NCI-H524 (cell line): ENCODE measurements around the gene LMF2.
"Not testable (repeated sequence)": the region's sequence is repeated elsewhere in the genome, so short reads cannot be mapped to it uniquely, and the experiment has no call there.

Source experiments
- DNase-seq, 2 experiments: peaks; one replicate each; lab custom pipeline; 2025; lab: John Stamatoyannopoulos, UW

The LMF2 gene

GRCh38 chr22:50523806-50524675 is 16.5 kb upstream of the LMF2 start:
- peak in 1 of 2 experiments; percentile 32 for DNase-seq

DNA sequence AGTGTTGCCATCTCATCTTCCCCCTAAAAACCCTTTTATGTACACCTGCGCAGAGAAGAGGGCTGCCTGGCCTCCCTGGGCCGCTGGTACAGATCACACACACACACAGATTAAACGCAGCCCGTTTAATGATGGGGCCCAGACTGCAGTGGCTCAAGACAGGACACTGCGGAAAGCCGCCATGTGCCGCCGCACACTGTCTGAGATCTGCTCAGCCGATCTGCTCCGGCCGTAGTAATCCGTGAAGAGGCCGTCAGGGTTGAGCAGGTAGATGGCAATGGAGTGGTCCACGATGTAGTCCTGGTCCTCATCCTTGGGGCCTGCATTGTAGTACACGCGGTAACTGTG is 15.9 kb upstream of the LMF2 start:
- no peak for DNase-seq

DNA sequence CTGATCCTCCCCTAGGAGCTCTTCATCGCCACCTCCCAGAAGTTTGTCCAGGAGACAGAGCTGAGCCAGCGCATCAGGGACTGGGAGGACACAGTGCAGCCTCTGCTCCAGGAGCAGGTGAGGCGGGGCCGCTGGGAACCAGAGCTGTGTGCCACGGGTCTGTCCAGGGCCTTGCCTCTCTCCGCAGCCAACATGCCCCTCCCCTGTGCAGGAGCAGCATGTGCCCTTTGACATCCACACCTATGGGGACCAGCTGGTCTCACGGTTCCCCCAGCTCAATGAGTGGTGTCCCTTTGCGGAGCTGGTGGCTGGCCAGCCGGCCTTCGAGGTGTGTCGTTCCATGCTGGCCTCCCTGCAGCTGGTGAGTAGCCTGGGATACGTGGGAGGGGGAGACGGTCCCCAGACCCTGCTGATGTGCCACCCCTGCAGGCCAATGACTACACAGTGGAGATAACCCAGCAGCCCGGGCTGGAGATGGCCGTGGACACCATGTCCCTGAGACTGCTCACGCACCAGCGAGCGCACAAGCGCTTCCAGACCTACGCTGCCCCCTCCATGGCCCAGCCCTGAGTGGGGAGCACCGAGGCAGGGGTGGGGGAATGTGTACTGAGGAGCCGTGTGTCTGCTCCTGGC is 15.4 kb upstream of the LMF2 start:
- no peak for DNase-seq

DNA sequence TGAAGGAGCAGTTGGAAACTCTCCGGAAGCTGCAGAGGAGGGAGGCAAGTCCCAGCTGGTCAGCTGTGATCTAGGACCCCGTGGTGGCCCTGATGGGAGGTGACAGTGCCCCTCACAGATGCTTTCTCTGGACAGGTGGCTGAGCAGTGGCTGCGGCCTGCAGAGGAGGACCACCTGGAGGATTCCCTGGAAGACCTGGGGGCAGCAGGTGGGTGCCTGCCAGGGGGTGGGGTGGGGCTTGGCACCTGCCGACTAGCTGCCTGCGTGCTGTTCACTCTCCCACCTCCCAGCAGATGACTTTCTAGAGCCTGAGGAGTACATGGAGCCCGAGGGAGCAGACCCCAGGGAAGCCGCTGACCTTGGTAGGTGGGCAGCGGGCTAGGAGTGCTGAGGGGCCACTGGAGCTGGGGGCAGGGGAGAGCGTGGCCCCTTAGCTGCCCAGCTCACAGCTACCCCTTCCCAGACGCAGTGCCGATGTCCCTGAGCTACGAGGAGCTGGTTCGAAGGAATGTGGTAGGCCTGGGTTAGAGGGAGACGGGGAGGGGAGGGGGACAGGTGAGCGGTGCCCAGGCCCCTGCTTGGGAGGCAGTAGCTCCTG is 14.8 kb upstream of the LMF2 start:
- DNase-seq: no peak

DNA sequence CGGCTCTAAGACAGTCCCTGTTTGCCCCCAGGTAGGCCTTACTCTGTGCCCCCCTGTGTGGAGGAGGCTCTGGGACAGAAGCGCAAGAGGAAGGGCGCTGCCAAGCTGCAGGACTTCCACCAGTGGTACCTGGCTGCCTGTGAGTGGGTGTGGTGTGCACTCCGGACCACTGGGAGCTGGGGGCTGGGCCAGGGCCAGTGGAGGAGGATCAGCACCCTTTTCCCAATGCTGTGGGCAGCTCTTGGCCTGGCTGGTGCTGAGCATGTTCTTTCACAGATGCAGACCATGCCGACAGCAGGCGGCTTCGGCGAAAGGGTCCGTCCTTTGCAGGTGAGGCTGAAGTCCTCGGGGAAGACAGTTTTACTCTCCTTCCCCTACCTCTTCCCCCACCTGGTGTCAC is 14.2 kb upstream of the LMF2 start:
- no peak for DNase-seq

- DNase-seq: no peak
Measured at GRCh38 chr22:50520826-50521453, 13.4 kb upstream of the LMF2 start.

GRCh38 chr22:50520184-50520583 is 12.7 kb upstream of the LMF2 start:
- not testable (repeated sequence) for DNase-seq

GRCh38 chr22:50519151-50519550 is 11.6 kb upstream of the LMF2 start:
- DNase-seq: no peak

- DNase-seq: no peak
Measured at GRCh38 chr22:50518606-50519005, 11.1 kb upstream of the LMF2 start.

- no peak for DNase-seq
Measured at GRCh38 chr22:50517495-50518260, 10.2 kb upstream of the LMF2 start.

GRCh38 chr22:50516891-50517290 is 9.4 kb upstream of the LMF2 start:
- DNase-seq: no peak

DNA sequence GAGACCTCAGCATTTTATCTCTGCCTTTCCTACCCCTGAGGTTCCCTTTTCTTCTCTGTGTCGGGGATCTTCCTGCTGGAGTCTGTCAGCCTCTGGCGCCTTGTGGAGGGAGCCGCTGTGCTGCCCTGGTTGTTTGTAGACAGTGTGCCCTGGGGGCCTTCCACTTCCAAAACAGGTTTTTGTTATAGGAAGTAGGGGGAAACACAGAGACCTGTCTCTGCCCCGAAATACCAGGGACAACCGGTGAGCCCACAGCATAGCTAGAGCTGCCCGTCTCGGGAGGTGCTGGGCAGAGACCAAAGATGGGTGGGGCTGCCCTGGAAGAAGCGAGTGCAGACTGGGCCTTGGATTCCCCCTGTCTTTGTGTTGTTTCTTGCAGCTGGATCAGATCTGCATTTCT is 8.6 kb upstream of the LMF2 start:
- DNase-seq: no peak

DNA sequence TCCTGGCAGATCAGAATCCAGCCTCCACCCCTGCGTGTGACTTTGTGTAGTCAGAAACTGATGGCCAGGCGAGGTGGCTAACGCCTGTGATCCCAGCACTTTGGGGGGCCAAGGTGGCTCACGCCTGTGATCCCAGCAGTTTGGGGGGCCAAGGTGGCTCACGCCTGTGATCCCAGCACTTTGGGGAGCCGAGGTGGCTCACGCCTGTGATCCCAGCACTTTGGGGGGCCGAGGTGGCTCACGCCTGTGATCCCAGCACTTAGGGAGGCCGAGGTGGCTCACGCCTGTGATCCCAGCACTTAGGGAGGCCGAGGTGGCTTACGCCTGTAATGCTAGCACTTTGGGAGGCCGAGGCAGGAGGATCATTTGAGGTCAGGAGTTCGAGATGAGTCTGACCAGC is 5.7 kb upstream of the LMF2 start:
- DNase-seq: no peak

DNA sequence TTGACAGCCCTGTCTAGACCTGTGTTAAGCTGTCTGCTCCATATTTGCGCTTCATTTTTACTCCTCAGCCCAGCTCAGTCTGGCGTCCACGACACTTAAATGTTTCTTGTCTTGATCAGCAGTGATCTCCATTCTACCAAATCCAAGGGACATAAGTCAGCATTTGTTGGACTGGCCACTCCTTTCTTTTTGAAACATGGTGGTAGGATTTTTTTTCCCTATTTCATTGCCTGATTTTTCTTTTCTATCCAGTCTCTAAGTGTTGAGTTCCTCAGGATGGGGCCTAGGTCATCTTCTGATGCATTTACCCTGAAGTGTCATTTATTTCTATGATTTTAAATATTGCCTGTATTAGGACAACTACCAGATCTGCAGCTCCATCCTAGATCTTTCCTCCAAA is 1.4 kb upstream of the LMF2 start:
- DNase-seq: no peak

DNA sequence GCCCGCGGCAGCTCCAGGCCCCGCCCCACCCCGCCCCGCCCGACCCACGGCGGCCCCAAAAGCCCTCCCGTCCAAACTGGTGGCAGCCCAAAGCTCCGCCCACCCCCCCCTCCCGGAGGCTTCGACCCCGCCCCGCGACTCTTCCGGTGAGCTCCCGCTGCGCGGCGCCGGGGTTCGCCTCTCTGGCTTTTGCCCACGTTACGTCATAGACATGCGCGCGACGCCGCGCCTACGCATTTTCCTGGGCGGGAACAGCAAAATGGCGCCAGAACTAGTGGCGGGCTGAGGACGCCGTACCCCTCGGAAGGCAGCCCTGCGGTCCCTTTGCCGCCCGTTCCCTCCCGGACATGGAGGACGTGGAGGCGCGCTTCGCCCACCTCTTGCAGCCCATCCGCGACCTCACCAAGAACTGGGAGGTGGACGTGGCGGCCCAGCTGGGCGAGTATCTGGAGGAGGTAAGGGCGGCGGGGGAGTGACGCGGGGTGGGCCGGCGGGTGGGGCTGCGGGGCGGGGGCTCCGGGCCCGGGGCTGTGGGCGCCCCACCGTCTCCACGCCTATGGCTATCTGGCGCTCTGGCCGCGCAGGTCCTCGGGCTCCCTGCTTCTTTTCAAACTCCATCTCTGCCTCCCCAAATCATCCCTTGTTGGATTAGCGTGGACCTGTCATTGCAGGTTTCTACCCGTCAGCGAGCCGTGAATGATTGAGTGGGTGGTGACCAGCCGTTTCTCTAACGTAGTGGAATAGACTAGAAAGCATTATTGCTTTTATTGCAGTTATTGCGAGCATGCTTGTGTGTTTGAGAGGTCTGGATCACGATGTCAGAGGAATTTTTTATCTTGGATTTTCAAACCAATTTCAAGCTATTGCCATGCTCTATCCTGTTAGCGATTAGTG is 736 bp upstream of the LMF2 start, which contains the start of gene NCAPH2:
Gene NCAPH2, plus strand, starts transcription at position 234 of the 894 bp plus-strand sequence. Its CDS starts 114 bp downstream, at position 348.
- peak; percentile 94 to 98 for DNase-seq

GRCh38 chr22:50506611-50507420 is 686 bp downstream of the LMF2 start:
- peak in 1 of 2 experiments; percentile 35 for DNase-seq

DNA sequence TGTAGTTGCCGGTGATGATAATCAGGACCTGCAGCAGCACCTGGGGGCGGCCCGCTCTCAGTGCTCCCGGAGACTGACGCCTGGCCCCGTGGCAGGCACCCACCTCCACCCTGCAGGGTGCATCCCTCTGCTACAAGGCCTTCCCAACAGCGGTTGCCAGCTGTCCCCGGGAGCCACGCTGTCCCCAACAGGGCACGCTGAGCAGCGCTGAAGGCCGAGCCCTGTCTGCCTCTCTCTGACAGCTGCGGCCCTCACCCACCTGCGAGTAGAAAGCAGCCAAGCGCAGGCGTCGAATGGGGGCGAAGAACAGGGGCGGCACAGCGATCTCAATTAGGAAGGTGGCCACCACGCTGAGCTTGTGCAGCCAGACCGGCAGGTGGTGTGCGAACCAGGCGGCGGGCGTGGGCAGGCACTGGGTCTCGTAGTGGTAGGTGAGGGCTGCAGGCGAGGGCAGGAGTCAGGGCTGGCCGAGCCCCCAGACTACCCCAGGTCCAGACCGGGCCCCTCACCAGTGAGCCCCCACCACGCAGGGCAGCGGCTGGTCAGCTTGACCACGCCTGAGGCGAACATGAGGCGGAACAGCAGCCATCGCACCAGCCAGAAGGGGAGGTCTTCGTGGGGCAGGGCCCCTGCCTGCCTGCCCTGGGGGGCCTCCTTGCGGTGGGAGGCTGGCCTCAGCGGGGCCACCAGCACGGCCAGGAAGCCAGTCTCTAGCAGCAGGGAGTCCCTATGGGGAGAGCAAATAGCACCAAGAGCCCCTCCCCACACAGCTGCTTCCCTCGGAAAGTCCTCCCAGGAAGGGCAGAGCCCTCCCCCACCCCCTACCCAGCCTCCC is 1.5 kb downstream of the LMF2 start:
- no peak for DNase-seq

- DNase-seq: no peak
Measured at GRCh38 chr22:50505276-50505775, 2.2 kb downstream of the LMF2 start.
